ENCODE measurements around the gene SHANK2.

SHANK2 gene

DNA sequence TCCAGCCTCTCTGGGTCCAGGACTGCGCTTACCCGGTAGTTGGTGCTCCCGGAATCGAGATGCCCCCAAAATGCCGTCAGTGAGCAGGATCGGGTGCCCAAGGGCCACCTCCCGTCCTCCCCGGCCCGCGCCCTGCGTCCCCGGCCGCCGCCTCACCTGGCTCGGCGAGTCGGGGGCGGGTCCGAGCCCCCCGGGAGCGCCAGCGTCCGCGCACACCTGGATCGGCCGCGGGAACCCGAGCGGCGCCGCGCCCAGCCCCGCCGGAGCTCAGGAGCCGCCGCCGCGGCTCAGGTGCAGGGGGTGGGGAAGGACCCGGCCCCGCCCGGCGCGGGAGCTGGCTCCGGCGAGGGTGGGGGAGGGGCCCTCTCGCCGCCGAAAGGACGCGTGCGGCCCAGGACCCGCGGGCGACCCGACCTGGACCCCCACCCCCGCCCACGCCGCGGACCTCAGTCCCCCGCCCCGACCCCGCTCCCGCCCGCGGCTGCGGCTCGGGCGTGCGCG is at the start of gene SHANK2:
TSS of gene SHANK2 (minus strand) at position 309 of the 501 bp plus-strand sequence. CDS start 105,251 bp downstream, outside the sequence.
- DNase-seq: no peak

DNA sequence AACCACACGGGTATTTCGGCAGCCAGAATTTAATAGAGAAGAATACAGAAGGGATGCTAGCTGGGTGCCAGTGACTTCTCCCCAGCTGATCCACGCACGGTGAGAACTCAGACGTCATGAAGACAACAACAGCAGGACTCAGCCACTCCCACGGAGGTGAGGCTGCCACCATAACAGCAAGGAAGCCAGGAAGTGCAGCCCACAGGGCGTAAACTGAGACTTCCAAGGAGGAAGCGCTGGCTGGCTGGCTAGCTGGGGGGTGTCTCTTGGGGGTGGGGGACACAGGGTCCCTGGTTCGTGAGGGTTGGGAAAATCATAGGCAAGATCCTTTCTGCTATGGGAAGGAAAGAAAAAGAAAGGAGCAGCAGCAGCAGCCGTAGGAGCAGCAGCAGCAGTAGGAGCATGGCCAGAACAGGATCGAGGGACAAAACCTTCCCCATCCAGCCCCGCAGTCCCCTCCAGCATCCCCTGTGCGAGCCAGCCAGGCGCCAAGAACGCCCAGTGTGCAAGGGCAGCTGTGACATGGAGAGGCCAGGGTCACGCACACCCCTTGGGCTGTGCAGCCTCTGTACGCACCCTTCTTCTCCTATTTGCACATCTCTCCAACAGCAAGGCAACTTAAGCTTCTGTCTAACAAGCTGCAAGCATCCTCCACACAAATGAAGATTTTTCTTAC is 49.6 kb upstream of the SHANK2 start:
- no peak for DNase-seq

DNA sequence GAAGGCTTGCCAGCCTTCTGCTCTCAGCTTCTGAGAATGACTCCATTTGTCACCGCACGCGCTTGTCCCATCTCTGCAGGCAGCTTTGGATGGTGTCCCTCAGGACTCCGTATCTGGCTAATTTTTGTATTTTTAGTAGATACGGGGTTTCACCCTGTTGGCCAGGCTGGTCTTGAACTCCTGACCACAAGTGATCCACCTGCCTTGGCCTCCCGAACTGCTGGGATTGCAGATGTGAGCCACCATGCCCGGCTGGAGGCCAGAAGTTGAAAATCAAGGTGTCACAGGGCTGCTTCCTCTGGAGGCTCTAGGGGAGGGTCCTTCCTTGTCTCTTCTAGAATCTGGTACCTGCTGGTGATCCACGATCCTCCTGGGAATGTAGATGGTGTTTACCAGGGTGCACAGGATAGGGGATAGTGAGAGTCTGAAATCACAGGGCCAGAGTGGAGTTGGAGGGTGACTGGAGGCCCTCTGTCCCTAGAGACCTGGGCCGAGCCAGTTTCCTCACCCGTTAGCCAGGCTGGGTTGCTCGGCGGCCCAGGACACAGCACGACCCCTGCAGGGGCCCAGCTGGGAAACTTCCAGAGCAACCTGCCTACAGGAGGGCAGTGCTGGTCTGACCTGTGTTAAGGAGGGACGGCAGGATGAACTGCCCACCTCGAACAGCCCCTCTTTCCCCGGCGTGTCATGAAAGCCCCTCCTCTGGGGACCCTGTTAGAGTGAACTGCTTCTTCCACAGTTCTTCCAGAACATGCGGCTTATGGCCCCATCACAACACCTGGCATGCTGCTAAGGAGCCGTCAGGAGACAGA is 48.9 kb upstream of the SHANK2 start:
- DNase-seq: no peak

DNA sequence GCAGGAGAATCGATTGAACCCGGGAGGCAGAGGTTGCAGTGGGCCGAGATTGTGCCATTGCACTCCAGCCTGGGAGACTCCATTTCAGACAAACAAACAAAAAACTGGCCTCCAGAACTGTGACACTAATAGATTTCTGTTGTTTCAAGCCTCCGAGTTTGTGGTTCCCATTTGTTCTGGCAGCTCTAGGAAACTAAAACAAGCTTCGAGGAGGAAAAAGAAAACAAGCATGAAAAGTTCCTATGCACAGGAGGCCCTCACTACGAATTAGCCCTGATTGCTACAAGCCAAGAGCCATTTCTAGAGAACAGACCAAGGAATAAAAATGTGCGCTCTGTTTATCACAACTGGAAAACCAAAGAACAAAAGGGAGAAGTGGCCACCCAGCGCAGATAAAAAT is 47.8 kb upstream of the SHANK2 start:
- DNase-seq: no peak

DNA sequence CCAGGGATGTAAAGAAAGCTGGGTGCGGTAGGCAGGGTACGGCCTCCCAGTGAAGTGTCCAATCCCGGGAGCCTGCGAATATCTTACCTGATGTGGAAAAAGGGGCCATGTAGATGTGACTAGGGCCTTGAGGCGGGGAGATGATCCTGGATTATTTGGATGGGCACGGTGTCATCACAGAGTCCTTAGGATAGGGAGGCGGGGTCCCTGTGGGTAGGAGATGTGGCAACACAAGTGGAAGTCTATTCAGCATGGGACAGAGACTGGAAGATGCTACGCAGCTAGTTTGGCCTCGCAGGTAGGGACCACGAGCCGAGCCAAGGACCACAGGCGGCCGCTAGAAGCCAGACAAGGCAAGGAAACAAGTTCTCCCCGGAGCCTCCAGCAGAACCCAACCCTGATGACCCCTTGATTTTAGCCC is 46.4 kb upstream of the SHANK2 start:
- DNase-seq: no peak

DNA sequence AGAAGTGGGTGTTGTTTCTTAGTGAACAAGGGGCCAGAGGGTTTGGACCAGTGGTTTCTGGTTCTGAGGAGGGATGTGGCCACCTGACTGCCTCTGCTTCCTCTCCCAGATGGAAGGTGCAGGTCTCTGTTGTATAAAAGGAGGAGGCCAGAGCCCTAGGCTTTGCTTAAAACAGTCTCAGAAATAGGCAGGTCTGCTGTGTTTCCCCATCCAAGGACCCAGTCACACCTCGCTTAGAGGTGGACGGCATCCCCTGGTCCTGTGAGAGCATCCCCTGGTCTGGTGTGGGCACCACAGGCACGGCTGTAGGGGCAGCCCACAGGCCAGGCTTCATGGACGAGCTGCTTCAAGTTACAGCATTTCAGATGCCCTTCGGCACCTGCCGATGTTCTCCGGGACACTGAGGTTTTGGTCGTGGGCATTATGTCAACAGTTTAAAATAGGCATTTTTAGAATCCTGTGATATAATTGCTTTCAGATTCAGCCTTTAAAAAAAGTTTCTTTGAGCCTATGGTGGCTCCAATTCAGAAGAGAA is 45.7 kb upstream of the SHANK2 start:
- DNase-seq: no peak

DNA sequence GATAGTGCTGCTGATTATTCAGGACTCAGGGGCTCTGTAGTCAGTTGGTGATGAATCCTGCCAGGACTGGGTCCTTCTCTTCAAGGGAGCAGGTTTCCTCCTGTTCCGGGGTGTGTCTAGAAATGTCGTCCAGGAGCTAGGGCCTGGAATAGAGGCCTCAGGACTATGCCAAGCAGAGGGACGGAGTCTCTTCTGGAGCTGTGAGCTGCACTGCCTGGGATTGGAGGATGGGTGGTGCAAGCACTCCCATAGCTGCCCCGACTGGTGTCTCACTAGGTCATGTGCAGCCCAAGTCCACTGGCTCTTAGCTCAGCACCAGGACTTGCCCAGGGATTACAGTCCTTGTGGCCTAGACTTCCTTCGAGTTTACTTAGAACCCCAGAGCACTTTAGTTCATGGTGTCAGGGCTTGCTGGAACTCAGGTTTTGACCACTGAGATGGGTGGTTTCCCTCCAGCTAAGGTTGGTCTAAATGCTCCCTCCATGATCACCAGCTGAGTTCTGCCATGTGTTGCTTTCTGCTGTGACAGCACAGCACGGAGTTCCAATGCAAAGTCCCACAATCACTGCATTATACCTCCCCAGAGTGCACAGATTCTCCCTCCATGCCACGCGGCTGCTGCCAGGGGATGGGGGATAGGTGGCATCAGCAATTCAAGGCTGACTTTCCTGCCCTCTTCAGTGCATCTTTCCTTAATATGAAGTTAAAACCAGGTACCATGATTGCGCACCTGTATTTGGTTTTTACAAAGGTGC is 42.6 kb upstream of the SHANK2 start:
- no peak for DNase-seq

DNA sequence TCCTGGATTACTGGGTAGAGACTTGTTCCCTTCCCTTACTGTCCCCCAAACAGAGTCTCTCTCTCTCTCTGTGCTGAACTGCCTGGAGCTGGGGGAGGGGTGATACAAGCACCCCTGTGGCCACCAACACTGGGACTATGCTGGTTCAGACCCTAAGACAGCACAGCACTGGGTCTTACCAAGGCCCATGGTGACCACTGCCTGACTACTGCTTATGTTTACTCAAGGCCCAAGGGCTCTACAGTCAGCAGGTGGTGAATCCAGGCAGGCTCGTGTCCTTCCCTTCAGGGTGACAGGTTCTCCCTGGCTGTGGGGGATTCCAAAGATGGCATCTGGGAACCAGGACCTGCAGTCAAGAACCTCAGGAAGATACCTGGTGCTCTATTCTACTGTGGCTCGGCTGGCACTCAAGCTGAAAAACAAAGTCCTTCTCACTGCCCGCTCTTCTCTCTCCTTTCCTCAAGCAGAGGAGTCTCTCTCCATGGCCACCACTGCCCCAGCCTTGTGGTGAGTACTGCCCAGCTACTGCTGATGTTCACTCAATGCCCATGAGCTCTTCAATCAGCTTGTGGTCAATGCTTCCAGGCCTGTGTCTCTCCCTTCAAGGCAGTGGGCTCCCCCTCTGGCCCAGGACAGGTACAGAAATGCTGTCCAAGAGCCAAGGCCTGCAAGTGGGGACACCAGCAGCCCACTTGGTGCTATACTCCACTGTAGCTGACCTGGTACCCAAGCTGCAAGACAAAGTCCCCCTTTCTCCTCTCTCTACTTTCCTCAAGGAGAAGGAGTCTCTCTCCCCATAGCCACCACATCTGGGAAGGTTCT is 41.8 kb upstream of the SHANK2 start:
- no peak for DNase-seq

DNA sequence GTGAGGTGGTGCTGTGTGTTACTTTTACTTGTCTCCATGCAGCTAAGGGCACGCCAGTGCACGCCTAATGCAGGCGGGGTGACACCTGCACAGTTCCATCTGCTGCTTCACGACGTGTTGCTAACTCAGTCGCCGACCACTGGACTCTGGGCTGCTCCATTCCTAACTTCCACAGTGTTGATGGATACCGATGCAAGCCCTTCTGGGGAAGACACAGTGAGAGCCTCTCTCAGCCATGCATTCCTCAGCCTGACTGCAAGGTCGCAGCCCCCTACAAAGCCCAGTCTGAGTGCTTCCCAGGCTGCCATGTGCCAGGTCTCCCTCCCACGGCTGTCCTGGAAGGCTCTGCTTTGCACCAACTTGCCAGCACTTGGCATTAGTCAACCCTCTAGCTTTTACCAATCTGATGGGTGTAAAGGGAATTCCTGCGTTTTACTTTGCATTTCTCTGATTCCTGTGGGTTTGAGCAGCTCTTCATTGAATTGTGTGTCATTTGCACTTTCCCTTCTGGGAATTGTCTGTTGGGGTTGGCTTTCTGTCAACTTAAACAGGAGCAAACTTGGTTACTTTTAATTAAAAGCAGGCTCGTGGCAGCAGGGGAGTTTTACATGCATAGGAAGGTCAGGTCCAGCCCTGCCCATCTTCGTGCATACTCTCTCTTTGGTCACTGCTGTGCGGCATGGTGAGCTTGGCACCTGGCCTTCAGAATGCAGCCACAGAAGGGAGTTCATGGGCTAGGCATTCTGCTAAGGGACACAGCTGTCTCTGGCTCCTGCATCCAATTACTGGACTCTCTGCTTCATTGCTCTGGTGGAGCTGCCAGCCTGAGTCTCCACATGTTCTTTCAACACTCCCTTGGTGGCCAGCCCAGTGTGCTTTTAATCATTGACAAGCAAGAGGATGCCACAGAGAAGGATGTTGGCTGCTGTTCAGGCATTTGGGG is 34.6 kb upstream of the SHANK2 start:
- DNase-seq: no peak

DNA sequence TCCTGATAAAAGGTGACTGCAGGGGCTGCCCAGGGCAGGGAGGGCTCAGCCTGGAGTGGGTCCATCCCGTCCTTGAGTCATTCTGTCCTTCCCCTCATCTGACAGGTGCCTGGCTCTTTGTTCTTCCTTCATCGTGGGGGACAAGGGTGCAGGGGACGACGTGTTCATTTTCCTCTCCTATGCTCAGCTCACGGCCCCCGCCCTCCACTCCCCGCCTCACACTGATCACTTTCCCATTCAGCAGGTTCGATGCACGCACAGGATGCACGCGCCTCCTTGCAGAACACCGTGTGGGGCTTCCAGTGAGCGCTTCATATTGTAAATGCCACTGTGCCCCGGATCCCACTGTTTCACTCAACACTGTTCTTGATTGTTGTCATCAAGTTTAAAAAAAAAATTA is 32.7 kb upstream of the SHANK2 start:
- no peak for DNase-seq

DNA sequence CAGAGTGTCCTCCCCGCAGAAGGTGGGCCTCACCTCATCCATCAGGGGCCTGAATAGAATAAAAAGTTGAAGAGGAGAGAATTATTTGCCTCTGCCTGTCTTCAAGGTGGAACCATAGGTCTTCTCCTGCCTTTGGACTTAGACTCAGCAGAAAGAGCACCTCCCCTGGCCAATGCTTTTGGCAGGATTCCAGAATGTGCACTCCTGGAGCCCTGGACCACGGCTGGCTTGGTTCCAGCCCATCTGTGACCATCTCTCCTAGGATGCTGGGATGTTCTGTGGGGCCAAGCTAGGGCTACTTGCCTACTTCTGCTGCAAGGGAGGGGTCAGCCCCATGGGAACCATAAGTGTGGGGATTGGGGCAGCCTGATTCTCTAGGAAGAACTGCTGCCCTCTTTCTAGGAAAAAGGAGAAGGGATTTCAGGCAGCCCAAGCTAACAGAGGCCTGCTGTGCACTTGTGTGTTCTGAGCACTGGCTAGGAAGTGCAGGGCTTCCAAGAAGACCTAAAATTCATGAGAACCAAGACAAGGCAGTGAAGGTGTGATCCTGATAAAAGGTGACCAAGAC is 32.2 kb upstream of the SHANK2 start:
- DNase-seq: no peak

DNA sequence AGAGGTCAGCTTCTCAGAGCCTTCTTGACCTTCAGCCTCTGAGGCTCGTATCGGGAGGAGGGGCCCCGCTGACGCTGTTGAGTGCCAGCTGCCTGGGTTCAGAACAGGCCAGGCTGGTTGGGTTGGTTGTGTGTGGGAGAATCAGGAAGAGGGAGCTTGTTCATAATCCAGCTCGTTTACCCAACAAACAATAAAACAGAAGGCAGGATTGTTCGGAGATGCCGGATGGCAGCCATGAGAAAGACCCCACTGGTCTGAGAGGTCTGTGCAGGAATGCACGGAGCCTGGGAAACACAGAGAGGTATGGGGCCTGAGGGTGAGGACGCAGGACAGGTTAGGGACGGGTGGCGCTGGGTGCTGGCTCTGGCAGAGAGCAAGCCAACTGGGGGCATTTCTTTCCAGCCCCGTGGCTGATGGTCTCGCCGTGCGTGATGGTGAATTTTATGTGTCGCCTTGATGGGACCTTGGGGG is 31.6 kb upstream of the SHANK2 start:
- no peak for DNase-seq

DNA sequence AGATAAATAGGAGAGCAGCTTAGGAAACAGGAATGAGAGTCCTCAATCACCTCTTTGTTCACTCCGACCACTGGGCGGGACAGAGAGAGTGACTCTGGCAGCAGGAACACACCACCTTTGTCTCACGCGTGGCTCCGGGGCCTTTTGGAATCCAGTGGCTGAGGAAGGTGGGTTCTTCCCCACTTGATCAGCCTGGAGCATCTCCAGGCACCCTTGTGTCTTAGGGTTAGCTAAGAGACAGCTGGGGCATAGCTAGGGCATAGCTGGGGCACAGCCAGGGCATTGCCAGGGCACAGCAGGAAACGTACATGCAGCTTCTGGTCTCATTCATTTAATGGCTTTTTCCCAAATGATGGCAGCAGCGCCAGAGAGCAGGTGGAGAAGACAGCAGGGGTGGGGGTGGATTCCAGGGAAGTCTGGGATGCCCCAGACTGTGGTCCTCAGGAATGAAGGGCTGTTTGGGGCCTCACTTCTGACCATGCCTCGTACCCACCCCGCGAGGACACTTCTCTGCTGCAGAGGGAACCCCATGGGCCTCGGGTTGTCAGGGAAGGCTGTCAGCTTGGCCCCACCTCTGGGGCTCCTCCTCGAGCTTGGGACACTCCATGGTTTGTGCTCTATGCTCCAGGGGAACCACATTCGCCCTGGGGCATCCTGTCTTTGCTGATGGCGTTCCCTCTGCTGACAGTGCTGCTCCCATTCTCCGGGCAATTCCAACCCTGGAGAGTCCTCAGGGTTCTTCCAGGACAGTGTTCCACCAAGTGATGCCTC is 30.4 kb upstream of the SHANK2 start:
- DNase-seq: no peak

DNA sequence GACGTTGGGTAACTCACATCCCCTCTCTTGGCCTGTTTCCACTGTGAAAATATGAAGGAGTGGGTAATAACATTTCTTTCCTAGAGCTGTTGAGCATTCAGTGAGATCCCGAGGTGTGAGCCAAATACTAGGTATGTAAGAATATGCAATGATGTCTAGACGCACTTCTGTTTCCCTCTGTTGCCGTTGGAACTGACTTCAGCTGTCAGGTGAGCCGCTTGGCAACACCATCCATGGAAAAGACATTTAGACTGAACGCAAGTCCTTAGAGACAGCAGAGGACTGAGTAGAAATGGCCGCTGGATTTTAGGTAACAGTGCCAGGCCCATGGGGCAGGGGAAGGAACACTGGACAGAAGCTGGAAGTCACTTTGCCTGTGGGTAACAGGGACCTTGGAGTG is 29.5 kb upstream of the SHANK2 start:
- DNase-seq: no peak

DNA sequence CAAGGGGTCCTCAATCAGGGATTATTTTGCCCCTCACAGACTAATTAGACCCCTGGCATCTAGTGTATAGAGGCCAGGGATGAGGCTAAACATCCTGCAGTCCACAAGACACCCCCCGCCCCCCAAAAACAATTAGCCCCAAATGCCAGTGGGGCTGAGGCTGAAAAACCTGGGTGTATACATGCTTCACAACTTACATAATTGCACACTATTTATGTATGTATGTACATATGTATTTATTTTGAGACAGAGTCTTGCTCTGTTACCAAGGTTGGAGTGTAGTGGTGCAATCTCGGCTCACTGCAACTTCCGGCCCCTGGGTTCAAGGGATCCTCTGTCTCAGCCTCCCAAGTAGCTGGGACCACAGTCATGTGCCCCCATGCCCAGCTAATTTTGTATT is 28.8 kb upstream of the SHANK2 start:
- DNase-seq: no peak

DNA sequence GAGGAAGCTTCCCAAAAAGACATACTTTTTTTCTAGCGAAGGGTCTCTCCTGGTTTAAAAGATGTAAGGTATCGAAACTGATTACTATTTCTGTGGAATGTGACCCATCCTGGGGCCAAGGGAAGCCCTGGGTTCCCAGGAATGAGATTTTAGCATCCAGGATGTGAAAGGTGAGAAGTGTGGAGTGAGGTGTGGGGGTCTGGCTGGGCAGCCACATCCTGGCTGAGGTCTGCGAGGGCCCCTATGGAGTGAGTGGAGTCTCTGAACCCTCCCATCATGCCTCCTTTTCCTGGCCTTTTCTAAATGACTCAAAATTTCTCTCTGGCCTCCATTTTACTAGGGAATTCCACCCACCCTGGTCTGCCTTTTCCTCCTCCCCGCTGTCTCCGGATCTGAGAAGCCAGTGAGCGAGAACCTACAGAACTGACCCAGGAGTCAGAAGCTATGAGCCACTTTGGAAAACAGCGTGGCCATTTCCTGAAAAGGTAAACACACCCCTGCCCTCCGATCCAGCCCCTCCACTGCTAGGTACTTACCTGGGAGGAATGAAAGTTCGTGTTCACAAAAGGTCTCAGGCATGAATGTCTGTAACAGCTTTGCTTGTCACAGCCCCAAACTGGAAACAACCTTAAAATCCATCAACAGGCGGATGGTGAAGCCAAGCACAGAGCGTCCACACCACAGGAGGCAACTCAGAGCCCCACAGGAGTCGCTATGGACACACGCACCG is 27.7 kb upstream of the SHANK2 start:
- no peak for DNase-seq

DNA sequence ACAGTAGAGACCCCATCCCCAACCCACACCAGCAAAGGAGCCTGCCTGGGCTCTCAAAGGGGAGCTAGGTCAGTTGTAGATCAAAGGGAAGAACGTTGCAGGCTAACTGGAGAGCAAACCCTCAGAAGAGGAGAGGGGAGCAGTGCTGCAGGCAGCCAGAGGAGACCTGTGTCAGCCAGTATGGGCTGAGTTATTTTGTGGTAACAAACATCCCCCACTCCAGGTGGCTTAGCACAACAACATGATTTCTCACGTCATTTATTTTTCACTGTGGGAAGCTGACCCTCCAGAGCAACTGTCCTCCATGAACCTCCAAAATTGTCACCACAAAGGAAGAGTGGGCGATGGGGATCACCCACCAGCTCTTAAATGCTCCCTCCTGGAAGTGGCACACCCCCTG is 19.8 kb upstream of the SHANK2 start:
- DNase-seq: no peak

DNA sequence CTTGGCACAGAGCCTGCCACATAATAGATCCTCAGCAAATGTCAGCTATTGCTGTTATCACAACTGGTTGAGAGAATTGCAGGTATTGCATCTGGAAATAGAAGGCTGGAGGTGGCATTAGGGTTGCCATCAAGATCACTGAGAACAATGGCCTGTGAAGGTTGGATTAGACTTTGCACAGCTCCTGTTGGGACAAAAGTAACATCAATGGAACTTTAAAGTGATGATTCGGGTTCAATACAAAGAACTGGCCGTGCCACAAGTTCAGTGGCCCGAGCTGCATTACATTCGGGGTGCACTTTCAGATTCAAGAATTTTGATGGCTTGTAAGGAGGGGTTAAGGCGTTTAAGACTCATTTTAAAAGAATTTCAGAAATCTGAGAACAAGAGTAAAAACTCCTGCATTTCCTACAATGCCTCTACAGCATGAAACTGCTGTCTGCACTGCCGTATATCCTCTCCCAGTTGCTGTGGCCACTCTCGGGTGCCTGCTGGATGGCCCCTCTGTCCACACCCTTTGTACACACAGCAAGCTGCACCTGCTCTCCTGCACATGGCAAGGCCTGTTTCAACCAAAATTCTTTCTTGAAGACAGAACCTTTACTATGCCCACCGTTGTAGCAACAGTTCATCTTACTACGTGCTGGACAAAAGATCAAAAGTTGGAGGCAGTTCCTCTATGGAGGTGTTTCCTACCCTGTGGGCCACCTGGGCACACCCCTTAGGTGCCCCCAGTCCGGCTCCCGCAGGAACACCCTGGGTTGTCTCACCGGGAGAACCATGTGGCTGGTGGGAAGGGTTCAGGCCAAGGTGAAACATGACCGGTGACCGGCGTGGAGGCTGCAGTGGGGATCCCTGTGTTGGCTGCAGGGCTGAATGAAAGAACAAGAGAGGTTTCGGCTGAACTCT is 17.5 kb upstream of the SHANK2 start:
- DNase-seq: no peak
